Liver (tissue), 9 donors: ENCODE data around the gene OSBPL10. TPM values are rescaled to one million over a fixed set of nuclear protein-coding genes. Genes with fewer than 3 reads are reported as not detected.

Experiments
- DNase-seq: peaks from one replicate; pipeline ENCODE4 v3.0.0-alpha.2; 2017; ENCODE audit warnings: low spot score
- H3K27ac ChIP-seq, 2 donors: one replicate each; pipeline ENCODE4 v1.7.0; 2013; ENCODE audit warnings: inconsistent platforms in 2 of 2, low read length in 2 of 2, control low read depth in 1 of 2, low read depth in 1 of 2, mild to moderate bottlenecking in 1 of 2
- H3K27me3 ChIP-seq, 4 donors: one replicate each; pipeline versions ENCODE4 v1.6.1 to v1.7.0; 2013; ENCODE audit warnings: low read length in 3 of 4, inconsistent platforms in 1 of 4, mild to moderate bottlenecking in 1 of 4, moderate library complexity in 1 of 4; ENCODE audit not compliant: control insufficient read depth in 4 of 4, insufficient read depth in 4 of 4
- H3K36me3 ChIP-seq, 4 donors: one replicate each; pipeline versions ENCODE4 v1.6.1 to v1.7.0; 2013; ENCODE audit warnings: low read length in 3 of 4, mild to moderate bottlenecking in 3 of 4, low read depth in 1 of 4, moderate library complexity in 1 of 4; ENCODE audit not compliant: control insufficient read depth in 4 of 4, insufficient read depth in 3 of 4
- H3K4me1 ChIP-seq, 4 donors: one replicate each; pipeline versions ENCODE4 v1.6.1 to v1.7.0; 2013; ENCODE audit warnings: low read length in 3 of 4, mild to moderate bottlenecking in 3 of 4, moderate library complexity in 1 of 4; ENCODE audit not compliant: control insufficient read depth in 4 of 4, insufficient read depth in 4 of 4
- H3K4me3 ChIP-seq, 3 donors: one replicate each; pipeline versions ENCODE4 v1.6.1 to v1.7.0; 2013; ENCODE audit warnings: low read length in 3 of 3, control low read depth in 1 of 3, low read depth in 1 of 3, mild to moderate bottlenecking in 1 of 3
- H3K9ac ChIP-seq, 2 donors: one replicate each; pipeline ENCODE4 v1.7.0; 2013; ENCODE audit warnings: low read length in 2 of 2, mild to moderate bottlenecking in 2 of 2, moderate library complexity in 2 of 2, control low read depth in 1 of 2, low read depth in 1 of 2
- H3K9me3 ChIP-seq, 4 donors: one replicate each; pipeline versions ENCODE4 v1.6.1 to v1.7.0; 2013; ENCODE audit warnings: low read length in 3 of 4; ENCODE audit not compliant: control insufficient read depth in 4 of 4
- ATF3 ChIP-seq: IDR thresholded peaks from 2 replicates; pipeline ENCODE4 v1.6.1; 2016; ENCODE audit warnings: antibody characterized with exemption
- CTCF ChIP-seq: fragments of 150-350 bp; IDR thresholded peaks from 2 replicates; pipeline ENCODE4 v1.5.1; 2017; ENCODE audit warnings: improper control_type of control experiment, low read depth, low read length; ENCODE audit not compliant: missing input control
- EGR1 ChIP-seq, 2 donors: IDR thresholded peaks; 2 replicates each; pipeline ENCODE4 v1.6.1; 2016 to 2018; ENCODE audit warnings: antibody characterized with exemption in 2 of 2, low read depth in 2 of 2
- FOXA2 ChIP-seq: IDR thresholded peaks from 2 replicates; pipeline ENCODE4 v1.6.1; 2016; ENCODE audit warnings: antibody characterized with exemption
- GABPA ChIP-seq, 2 donors: IDR thresholded peaks in 1 of 2; conservative IDR thresholded peaks in 1 of 2; 2 replicates each; pipeline ENCODE4 v1.6.1; 2016; ENCODE audit warnings: antibody characterized with exemption in 2 of 2, mild to moderate bottlenecking in 1 of 2, moderate library complexity in 1 of 2
- HNF4A ChIP-seq, 2 donors: conservative IDR thresholded peaks; 2 replicates each; pipeline ENCODE4 v1.6.1; 2016; ENCODE audit warnings: antibody characterized with exemption in 2 of 2, mild to moderate bottlenecking in 2 of 2
- HNF4G ChIP-seq: IDR thresholded peaks from 2 replicates; pipeline ENCODE4 v1.6.1; 2016; ENCODE audit warnings: antibody characterized with exemption
- JUND ChIP-seq, 2 donors: IDR thresholded peaks; 2 replicates each; pipeline ENCODE4 v1.6.1; 2016; ENCODE audit warnings: antibody characterized with exemption in 2 of 2
- MAX ChIP-seq: IDR thresholded peaks from 2 replicates; pipeline ENCODE4 v1.6.1; 2016; ENCODE audit warnings: antibody characterized with exemption
- NR2F2 ChIP-seq: IDR thresholded peaks from 2 replicates; pipeline ENCODE4 v1.6.1; 2016; ENCODE audit warnings: antibody characterized with exemption
- RAD21 ChIP-seq, 2 donors: IDR thresholded peaks; 2 replicates each; pipeline ENCODE4 v1.6.1; 2016; ENCODE audit warnings: antibody characterized with exemption in 2 of 2, mild to moderate bottlenecking in 2 of 2
- REST ChIP-seq: IDR thresholded peaks from 2 replicates; pipeline ENCODE4 v1.6.1; 2016; ENCODE audit warnings: antibody characterized with exemption, mild to moderate bottlenecking
- RXRA ChIP-seq, 2 donors: IDR thresholded peaks; 2 replicates each; pipeline ENCODE4 v1.6.1; 2017 to 2018; ENCODE audit warnings: antibody characterized with exemption in 2 of 2, mild to moderate bottlenecking in 1 of 2
- SP1 ChIP-seq: IDR thresholded peaks from 2 replicates; pipeline ENCODE4 v1.6.1; 2018; ENCODE audit warnings: antibody characterized with exemption, mild to moderate bottlenecking
- TAF1 ChIP-seq: conservative IDR thresholded peaks from 2 replicates; pipeline ENCODE4 v1.6.1; 2016; ENCODE audit warnings: antibody characterized with exemption, mild to moderate bottlenecking
- YY1 ChIP-seq: IDR thresholded peaks from 2 replicates; pipeline ENCODE4 v1.6.1; 2016; ENCODE audit warnings: antibody characterized with exemption, mild to moderate bottlenecking
- ZBTB33 ChIP-seq: IDR thresholded peaks from 2 replicates; pipeline ENCODE4 v1.6.1; 2016; ENCODE audit warnings: antibody characterized with exemption
- WGBS: extraction: QIAGEN DNeasy Blood & Tissue Kit; methylation state at CpG from one replicate; pipeline ENCODE4 v1.1.7; 2013; 5-methylcytosine and 5-hydroxymethylcytosine counted together
- polyA plus RNA-seq, 2 donors: library from polyadenylated mRNA; stranded (reverse) in 1 of 2; unstranded in 1 of 2; fragments of 200-250 nt in 1 of 2; fragments of >200 nt in 1 of 2; fragmentation: Nextera tagmentation in 1 of 2; extraction: Ambion mirVana in 1 of 2; gene quantifications; one replicate each; pipeline versions ENCODE4 v1.2.1 to v1.2.3, GENCODE V29; 2013 to 2015
- total RNA-seq, 2 donors: library from RNA; depleted of rRNA; stranded (reverse); fragments of >200 nt; gene quantifications; one replicate each; pipeline ENCODE4 v1.2.3, GENCODE V29; 2014
- donor health status: healthy.
- donor health status: healthy.
- donor health status: healthy.
- donor health status: healthy.
- donor health status: healthy.

The OSBPL10 gene
- total and polyA plus RNA-seq, 4 donors, result 0.75 to 4.0 (median 1.7) TPM

GRCh38 chr3:31948280-31948679 lies 32.8 kb downstream of the OSBPL10 start:
- Histone ChIP-seq H3K9ac (no peak overlapping the region), H3K27me3 (peaks cover 0 to 11% (median 2%) of the 10 kb centered on the region in 4 donors), H3K4me1 (no peaks in the 10 kb centered on the region), H3K4me3 (no peak overlapping the region), H3K9me3 (peaks cover 0 to 10% (median under 1%) of the 10 kb centered on the region in 4 donors), H3K27ac (no peak overlapping the region), H3K36me3 (no peaks in the 10 kb centered on the region)
- TF ChIP-seq MAX (no peak), ATF3 (no peak), JUND (IDR thresholded peaks at IDR 0.05) (no peak), HNF4A (conservative IDR thresholded peaks at IDR 0.05) (no peak)
- WGBS, result 77% methylated on average over 6 of the region's 6 CpGs
- DNase-seq, result no peak

DNA sequence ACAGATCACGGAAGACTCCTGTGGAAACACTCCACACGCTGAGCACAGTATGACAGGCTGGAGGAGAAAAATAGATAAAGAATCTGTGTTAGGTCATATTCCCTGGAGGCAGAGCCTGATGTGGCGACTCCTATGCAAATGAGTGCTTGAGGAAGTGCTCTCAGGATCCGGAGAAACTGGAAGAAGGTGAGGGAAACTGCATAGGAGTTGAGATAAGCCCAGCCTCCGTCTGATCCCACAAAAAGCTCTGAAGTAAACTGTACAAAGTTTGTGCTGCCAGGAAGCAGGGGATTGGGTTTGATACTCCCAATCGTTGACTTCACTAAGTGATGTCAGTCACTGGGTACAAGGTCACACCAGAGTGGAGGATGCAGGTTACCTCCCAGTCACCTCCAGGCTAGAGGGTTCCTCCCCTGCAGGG lies 33.4 kb downstream of the OSBPL10 start:
- Histone ChIP-seq H3K9ac (no peak overlapping the region), H3K9me3 (peaks cover 0 to 10% (median under 1%) of the 10 kb centered on the region in 4 donors), H3K4me1 (no peaks in the 10 kb centered on the region), H3K27ac (no peak overlapping the region), H3K4me3 (no peak overlapping the region), H3K36me3 (no peaks in the 10 kb centered on the region), H3K27me3 (peaks cover 0 to 11% (median 2%) of the 10 kb centered on the region in 4 donors)
- TF ChIP-seq ZBTB33, result no peak
- no peak for TF ChIP-seq SP1
- TF ChIP-seq REST, result no peak
- no peak for TF ChIP-seq FOXA2
- no peak for TF ChIP-seq ATF3
- no peak for TF ChIP-seq RAD21 (IDR thresholded peaks at IDR 0.05)
- TF ChIP-seq EGR1 (IDR thresholded peaks at IDR 0.05; ENCODE audit: low read depth in 2 of 2), result no peak
- no peak for TF ChIP-seq TAF1
- no peak for TF ChIP-seq MAX
- TF ChIP-seq HNF4A (conservative IDR thresholded peaks at IDR 0.05), result no peak
- no peak for TF ChIP-seq HNF4G
- no peak for TF ChIP-seq YY1
- TF ChIP-seq CTCF, result no peak
- no peak for TF ChIP-seq RXRA (IDR thresholded peaks at IDR 0.05)
- TF ChIP-seq JUND (IDR thresholded peaks at IDR 0.05), result no peak
- no peak for TF ChIP-seq NR2F2
- TF ChIP-seq GABPA (IDR thresholded peaks at IDR 0.05 in 1 of 2, conservative IDR thresholded peaks at IDR 0.05 in 1 of 2), result no peak
- WGBS, result 47% methylated on average over 6 of the region's 6 CpGs
- no peak for DNase-seq
